NCI-H2171 (cell line): ENCODE results near the gene CRYBA4.

Experiments
- DNase-seq: peaks from one replicate; lab custom pipeline; 2025; lab: John Stamatoyannopoulos, UW

Gene CRYBA4

DNA sequence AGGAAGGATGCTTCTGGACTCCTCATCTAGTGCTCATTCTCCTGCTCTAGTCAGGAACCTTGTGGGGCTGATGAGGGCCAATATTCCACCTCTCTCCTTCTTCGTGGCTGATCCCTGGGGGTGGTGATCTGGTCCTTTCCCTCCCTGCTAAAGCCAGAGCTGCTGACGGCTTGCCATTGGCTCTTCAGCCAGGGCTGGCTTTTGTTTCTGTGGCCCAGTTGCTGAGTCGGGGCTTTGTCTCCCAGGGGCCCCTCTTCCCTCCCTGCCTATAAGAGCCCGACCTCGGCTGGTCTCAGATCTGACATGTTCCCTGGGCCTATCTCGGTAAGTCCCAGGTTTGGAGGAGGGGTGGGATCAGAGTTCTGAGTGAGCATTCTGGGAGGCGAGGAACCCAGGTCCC lies at the start of gene CRYBA4:
TSS of gene CRYBA4 (plus strand) at position 301 of the 400 bp plus-strand sequence. CDS start 634 bp downstream, outside the sequence.
- no peak for DNase-seq

DNA sequence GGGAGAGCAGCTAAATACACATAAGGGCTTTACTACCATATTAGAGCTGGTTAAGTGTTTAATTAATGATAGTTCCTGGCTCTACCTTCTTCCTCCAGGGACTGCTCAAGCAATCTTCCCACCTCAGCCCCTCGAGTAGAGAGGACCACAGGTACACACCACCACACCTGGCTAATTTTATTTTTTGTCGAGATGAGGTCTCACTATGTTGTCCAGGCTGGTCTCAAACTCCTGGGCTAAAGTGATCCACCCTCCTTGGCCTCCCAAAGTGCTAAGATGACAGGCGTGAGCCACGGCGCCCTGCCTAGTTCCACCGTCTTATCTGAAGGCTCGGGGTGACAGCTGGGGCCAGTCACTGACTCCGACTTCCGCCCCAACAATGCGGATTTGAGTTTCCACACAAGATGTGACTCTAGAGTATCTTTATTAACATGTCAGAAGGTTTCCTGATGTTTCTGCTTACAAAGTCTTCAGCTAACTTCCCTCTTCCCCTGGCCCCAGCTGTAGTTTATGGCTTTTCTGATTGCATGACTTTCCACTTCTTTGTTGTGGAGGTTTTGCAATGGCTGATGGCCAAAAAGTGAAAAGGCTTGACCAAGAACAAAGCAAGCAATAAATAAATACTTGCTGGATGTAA lies 48.6 kb upstream of the CRYBA4 start:
- DNase-seq = no peak

DNA sequence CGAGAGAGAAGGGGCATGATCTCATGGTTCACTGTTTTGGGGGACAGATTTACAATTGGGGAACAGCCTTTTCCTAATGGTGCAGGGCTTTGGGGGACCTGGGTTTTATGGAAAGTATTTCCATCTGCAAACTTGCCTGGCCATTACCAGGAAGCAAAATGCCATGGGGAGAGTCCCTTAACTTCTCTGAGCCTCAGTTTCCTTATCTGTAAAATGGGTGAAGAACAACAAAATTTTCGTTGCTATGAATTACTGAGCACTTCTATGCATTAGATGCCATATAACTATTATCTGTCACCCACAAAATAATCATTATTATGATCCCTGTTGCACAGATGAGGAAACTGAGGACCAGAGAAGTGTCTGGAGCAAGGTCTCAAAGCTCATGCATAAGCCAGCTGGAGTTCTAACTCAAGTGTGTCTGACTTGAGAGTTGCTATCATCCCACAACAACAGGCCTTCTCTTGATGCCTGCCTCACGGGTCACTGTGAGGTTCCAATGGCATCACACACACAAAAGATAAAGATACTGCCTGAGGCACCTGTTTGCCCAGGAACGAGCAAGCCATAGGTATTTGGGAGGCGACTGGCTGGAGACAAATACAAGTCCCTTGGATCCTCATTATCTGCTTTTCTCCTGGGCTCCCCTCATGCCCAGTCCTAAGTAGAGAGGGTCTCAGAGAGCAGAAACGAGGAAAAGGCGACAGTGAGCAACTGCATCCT lies 47.6 kb upstream of the CRYBA4 start:
- DNase-seq = no peak

DNA sequence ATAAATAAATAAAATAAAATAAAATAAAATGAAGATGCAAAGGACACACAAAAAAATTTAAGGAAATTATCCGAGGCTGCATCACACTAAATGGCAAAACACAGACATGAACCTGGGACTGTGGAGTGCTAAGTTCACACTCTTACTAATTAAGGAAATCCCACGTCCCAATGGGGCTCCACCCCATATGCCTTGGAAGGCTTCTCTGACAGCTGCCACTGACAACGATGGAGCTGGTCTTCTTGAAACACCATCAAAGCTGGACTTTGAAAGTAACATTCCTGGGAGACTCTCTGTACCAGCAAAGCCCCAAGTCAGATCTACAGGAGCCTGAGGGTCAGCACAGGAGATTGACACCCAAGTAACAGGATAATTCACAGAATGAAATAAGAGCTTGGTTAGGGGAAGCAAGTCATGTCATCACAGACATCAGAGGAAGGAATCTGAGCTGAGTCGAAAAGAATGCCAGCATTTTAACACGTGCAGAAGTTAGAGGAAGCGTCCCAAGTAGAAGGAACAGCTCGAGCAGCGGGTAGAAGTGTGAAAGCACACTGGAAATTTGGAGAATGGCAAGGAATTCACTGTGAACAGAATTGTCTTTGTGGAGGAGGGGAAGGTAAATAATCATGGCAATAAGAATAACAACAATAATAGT lies 45.6 kb upstream of the CRYBA4 start:
- no peak for DNase-seq

DNA sequence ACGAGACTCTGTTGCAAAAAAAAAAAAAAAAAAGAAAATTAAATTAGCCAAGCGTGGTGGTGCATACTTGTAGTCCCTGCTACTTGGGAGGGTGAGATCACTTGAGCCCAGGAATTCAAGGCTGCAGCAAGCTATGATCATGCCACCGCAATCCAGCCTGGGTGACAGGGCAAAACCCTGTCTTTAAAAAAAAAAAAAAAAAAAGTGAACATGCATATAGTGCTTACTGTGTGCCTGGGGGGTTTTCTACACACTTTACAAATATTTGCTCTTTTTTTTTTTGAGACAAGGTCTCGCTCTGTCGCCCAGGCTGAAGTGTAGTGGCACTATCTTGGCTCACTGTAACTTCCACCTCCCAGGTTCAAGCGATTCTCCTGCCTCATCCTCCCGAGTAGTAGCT lies 44.7 kb upstream of the CRYBA4 start:
- DNase-seq = no peak

DNA sequence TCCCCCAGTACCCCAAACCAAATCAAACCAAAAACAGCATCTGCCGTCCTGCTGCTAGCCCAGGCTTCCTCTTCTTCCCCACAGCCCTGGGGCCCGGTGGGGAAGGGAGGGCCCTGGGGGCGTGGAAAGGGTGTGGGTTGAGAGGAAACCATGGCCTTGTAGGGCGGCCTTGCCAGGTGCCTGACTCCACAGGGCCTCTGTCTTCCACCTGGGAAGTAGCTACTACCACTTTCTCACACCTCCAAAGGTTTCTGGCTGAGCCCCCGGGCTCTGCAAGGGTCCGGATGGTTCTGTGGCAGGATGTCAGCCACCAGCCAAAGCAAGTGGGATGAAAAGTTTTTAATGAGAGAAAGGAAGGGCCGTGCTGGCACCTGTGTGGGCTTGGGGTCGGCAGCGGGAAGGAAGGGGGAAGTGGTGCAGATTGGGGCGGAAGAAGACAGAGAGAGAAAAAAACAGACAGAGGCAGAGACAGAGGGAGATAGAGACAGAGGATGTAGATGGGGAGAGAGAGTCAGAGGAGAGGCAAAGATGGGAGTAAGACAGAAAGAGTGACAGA lies 42.4 kb upstream of the CRYBA4 start:
- DNase-seq = no peak

DNA sequence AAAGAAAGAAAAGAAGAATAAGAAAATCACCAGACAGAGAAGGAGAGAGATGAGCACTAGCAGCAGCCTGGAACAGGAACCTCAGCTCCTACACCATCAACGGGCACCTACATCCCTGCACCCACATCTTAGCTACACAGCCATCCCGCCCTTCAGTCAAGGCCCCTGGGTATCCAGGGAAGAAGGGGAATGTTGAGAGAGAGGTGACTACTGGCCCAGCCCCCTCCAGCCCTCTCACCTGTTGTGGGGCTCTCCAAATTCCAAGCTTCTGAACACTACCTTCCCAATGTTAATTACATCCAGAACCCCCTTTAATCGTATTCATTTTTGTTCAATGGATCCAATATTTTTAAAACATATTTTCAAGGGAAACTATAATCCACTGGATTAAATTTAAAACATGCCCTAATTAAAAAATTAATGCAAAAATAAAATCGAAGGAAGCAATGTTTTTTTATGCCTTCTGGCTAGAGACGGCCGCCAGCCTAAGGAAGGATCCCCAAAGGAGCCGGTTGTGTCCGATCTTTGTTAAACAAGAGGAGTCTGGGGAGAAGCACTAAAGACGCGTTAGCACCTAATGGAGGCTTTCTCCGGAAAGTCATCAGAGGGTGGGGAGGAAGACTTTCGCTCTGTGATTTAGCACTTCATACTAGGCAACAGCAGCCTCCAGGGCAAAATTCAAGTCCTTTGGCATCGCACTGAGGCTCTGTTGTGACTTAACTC lies 41.4 kb upstream of the CRYBA4 start:
- no peak for DNase-seq

DNA sequence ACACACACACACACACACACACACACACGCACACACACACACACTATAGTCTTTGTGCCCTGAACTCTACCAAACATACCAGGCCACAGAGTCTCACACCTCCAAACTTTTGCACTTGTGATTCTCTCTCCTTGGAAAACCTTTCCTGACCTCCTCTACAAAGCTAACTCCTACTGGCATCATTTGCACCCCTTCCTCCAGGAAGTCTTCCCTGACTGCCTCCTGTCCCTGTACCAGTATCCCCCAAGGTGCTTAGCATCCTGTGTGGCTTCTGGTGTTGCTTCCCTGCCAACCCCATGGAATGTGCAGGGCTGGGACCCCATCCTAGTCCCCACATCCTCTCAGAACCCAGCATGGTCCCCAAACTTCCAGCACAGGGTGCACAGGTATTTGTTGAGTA lies 40.7 kb upstream of the CRYBA4 start:
- DNase-seq = no peak

DNA sequence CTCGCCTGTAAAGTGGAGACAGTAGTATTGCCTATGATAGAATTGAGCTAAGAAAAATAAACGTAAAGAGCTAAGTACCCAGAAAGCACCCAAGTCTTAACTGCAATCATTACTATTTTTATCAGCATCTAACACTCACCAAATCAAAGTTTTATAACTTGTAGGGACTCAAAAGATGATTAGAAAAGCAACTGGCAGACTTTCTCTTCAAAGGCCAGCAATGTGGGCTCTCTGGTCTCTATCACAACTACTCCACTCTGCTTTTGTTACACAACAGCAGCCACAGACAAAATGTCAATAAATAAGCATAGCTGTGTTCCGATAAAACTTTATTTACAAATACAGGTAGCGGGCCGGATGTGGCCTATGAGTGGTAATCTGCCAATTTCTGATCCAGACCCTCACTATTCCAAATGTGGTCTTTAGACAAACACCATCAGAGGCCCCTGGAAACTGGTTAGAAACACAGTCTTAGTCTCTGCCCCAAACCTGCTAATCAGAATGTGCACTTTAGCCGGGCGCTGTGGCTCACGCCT lies 40.1 kb upstream of the CRYBA4 start:
- no peak for DNase-seq

DNA sequence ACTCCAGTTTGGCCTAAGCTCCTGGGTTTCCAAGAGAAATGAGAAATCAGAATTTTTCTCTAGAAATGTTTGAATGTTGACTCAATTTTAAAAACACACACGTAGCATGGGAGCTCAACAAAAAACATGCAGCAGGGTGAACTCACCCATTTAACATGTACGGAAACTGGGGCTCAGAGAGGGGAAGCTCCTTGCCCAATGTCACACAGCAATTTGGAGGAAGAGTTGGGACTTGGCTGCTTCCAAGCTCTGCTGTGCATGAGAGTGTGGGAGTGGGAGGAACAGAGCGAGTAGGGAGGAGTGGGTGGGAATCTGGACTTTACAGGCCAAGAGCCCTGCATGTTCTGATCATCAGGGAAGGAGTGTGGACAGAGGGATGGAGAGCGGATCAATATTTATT lies 37.8 kb upstream of the CRYBA4 start:
- DNase-seq = no peak

DNA sequence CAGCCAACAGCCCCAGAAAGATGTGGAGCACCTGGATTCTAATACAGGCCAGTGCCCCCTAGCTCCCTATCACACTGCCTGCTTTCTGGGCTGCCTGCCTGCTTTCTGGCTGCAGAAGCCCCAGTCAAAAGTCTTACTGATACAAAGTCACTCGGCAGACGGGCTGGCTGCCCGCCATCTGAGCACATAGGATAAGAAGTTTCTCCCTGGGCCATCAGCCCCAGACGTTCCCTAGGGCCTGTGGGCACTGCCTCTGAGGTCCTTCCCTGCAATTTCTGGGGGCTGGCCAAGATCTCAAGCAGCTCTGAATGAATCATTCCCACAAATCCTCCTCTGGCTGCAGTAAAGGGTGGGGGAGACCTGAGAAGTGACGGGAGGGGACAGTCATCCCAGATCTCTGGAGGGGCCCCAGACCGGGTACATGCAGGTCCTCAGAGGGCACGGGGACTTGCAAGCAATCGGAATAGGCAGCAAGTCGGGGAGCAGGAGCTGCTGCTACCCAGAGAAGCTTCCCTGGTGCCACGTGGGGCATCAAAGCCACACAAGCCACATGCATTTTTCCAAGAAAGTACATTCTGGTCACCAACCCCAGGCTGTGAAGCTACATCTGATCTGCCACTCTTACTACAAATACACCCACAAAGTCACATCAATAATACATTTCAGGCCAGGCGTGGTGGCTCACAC lies 36.5 kb upstream of the CRYBA4 start:
- DNase-seq = peak; percentile 16

DNA sequence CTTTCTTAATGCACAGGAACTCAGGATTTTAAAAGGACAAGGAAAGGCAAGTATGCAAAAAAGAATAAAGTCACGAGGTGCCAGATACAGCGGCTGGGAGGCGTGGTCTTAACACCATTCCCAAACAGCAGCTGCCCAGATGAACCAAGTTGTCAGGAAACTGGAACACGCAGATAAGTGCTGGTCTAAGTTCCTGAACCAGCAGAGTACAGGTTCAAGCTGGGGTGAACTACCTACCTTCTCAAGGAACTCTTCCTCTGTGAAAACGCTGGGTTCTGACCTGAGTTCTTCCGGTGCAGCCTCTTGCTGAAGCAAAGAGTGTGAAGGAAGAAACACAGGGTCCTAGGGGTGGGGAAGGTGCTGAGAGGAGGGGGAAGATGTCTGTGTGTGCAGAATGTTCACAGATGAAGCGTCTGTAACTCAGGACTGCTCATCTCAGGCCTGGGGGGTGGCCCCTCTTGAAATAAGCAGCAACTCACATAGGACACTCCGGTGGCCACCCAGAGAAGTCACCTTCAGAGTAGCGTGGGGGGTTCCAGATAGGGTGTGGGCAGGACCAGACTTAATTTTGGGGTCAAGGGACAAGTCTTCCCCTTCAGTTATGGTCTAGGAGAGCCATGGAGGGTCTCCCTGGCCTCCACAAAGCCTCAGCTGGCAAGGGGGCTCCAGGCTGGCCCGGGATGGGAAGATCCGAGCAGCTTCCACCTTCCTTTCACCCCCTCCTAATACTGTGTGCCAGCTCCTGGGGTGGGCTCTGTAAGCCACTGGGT lies 35.0 kb upstream of the CRYBA4 start:
- no peak for DNase-seq

DNA sequence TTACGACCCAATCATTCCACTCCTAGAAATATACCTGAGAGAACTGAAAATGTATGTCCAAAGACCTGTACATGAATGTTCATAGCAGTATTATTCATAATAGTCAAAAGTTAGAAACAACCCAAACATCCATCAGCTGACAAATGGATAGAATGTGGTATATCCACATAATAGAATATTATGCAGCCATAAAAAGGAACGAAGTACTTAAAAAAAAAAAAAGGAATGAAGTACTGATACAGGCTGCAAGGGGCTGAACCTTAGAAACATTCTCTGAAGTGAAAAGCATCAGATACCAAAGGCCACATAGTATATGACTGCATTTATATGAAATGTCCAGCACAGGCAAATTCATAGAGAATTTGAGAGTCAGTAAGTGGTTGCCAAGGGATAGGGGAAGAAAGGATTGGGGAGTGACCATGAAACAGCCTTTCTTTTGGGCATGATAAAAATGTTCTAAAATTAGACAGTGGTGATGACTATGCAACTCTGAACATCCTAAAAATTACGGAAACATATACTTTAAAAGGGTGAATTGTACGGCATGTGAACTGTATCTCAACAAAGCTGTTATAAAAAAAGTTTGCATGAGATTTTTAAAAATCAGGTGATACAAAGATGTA lies 33.7 kb upstream of the CRYBA4 start:
- no peak for DNase-seq

DNA sequence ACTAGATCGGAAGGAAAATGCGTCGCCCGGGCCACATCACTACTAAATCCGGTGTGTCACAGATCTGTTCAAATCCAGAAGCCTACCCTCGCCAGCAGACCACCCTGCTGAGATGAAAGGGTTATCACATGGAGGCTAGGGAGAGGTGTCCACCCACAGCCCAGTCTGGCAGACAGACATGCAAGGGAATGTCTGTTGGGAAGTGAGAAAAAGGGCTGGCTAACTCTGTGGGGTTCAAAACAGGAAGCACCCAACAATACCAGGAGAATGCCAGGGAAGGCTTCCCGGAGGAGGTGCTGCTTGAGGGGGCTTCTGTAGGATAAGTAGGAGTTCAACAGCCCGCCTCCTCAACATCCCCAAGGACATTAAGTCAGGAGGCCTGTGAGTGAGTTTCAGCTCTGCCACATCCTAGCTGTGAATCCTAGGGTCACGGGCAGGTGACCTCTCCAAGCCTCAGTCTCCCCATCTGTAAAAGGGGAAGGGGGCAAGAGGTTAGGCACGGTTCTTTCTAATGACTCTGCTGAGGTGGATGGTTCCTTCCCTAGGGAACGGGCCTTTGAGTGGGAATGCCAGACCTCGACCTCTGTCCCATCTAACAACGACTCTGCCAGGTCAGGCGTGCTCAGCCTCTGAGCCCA lies 32.9 kb upstream of the CRYBA4 start:
- no peak for DNase-seq

DNA sequence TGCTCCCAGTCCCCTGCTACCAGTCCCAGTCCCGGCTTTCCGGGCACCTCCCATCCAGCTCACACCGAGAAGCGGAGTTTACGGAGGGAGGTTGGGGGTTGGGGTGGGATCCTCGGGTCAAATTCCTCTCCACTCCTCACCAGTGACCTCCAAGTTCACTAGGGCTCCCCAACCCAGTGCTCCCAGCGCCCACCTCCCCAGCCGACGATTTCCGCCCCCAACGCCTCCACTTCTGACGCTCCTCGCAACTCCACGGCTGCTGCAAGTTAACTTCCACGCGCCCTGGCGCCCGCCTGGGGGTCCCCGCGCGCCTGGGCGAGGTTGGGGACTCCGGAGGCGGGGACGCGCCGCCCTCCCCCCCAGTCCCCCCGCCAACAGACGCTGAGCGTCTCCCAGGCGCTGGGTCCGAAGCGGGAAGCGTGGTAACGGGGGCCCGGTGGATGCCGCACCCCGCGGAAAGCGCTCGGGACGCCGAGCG lies 32.4 kb upstream of the CRYBA4 start:
- no peak for DNase-seq

DNA sequence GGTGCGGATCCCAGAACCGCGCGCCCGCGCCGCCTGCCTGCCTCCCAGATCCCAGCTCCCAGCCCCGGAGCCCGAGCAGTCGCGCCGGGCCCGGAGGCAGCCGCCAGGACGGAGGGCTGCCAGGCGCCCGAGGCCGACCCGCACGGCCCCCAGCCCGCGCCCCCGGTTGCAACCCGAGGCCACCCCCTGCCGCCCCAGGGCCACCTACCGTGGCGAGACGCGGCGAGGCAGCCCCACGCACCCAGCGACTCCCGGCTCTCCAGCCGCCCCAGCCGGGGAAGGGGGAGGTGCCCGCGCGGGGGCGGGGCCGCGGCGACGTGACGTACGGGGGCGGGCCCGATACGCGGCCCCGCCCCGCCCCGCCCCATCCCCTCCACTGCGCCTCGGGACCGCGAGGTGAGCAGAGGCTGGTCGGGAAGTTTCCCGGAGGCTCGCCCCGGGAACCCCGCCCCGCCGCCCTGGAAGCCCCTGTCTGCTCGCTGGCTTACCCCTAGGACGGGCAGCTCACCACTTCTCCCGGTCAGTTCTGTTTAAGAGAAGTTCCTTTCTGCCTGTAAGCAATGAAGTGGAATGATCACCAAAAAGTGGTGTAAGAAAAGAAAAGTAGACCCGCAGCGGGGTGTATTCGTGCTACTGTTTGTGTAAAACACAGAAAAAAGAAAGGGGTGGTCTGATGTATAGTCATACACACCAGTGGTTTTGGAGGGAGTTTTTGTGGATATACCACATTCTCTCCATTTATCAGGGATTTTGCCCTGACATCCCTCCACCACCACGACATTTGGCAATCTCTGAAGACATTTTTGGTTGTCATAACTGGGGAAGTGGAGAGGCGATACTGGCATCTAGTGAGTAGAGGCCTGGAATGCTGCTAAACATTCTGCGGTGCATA lies 31.7 kb upstream of the CRYBA4 start, which contains the start of gene TPST2:
TSS of gene TPST2 (minus strand) at position 288 of the 892 bp plus-strand sequence. CDS start 48,502 bp downstream, outside the sequence.
- DNase-seq = peak; percentile 81

DNA sequence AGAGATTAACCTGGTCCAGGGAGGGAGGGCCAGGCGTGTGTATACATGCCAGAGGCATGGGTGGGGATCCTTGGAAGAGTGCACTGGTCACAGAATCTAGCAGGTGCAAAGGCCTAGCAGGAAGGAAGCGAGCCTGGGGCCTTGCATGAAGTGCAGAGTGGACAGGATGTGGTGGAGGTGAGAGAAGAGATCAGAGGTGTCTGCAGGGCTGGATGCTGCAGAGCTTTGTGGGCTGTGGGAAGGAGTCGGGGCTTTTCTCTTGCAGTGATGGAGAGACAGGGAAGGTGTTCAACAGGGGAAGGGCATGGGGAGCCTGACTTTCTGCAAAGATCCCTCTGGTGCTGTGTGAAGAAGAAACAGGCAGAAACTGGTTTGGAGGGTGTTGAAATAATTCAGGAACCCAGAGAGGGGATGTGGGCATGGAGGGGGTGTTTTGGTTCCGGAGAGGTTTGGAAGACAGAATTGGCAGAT lies 29.3 kb upstream of the CRYBA4 start:
- no peak for DNase-seq

DNA sequence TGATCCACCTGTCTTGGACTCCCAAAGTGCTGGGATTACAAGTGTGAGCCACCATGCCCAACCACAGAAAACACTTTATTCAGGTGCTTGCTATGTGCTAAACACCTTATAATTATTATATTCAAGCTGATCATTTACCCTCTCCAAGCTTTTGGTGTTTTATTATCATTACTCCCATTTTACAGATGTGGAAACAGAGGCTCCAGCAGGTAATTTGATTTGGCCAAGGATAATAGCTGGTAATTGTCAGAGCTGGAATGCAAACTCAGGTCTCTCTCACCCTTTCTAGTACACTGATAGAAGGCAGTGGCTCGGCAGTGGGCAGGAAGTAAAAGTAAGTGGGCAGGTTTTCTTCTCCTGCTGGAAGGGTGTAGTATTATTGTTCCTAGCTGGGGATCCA lies 28.0 kb upstream of the CRYBA4 start:
- no peak for DNase-seq
